Tibial nerve (tissue), 4 donors: ENCODE results near the gene MARCHF3.

ENCODE experiments used
- CTCF ChIP-seq, 5 experiments: fragments of 200-600 bp in 3 of 5; fragments of 450-650 bp in 2 of 5; sonication (generic) in 3 of 5; IDR thresholded peaks; one replicate each; pipeline ENCODE4 v1.5.1; 2016 to 2019; ENCODE audit warnings: antibody characterized with exemption in 5 of 5, mild to moderate bottlenecking in 3 of 5, moderate library complexity in 2 of 5
- EP300 ChIP-seq, 2 donors: sonication (generic); formaldehyde crosslinking; IDR thresholded peaks; one replicate each; pipeline ENCODE4 v1.6.1; 2017; ENCODE audit warnings: antibody characterized with exemption in 2 of 2, mild to moderate bottlenecking in 1 of 2
- POLR2A ChIP-seq, 2 donors: fragments of 450-650 bp; IDR thresholded peaks; one replicate each; pipeline ENCODE4 v1.6.1; 2017; ENCODE audit warnings: antibody characterized with exemption in 2 of 2, mild to moderate bottlenecking in 2 of 2, moderate library complexity in 2 of 2

- TF ChIP-seq EP300 (IDR thresholded peaks at IDR 0.05), result no peak
- no peak for TF ChIP-seq CTCF (IDR thresholded peaks at IDR 0.05)
- TF ChIP-seq POLR2A (IDR thresholded peaks at IDR 0.05), result no peak
Observed at GRCh38 chr5:126941403-126941802, 89.0 kb downstream of the MARCHF3 start.
